NT2/D1 (cell line): ENCODE results near the gene KCNG2.

Experiments used
- DNase-seq: peaks from one replicate; pipeline ENCODE4 v3.0.0-alpha.2; 2011; ENCODE audit warnings: low read depth, low spot score
- H3K27me3 ChIP-seq: 2 replicates; pipeline ENCODE4 v1.6.0; 2011; ENCODE audit warnings: mild to moderate bottlenecking; ENCODE audit not compliant: insufficient read length, insufficient read depth
- H3K36me3 ChIP-seq: 2 replicates; pipeline ENCODE4 v1.6.1; 2011; ENCODE audit warnings: mild to moderate bottlenecking, low read length, mixed read lengths; ENCODE audit not compliant: insufficient read depth, insufficient read length
- H3K4me1 ChIP-seq: 2 replicates; pipeline ENCODE4 v1.5.1; 2011; ENCODE audit not compliant: insufficient read depth, insufficient read length
- H3K4me3 ChIP-seq: 2 replicates; pipeline ENCODE4 v1.5.1; 2011; ENCODE audit warnings: low read depth; ENCODE audit not compliant: insufficient read length
- H3K9ac ChIP-seq: 2 replicates; pipeline ENCODE4 v1.6.0; 2011; ENCODE audit warnings: low read depth; ENCODE audit not compliant: insufficient read length
- H3K9me3 ChIP-seq: 2 replicates; pipeline ENCODE4 v1.5.1; 2011; ENCODE audit warnings: mild to moderate bottlenecking, low read length; ENCODE audit not compliant: insufficient read depth
- SUZ12 ChIP-seq: IDR thresholded peaks from 2 replicates; pipeline ENCODE4 v1.6.1; 2011; ENCODE audit not compliant: insufficient read length, insufficient read depth; ENCODE audit errors: extremely low read depth
- YY1 ChIP-seq: IDR thresholded peaks from 2 replicates; pipeline ENCODE4 v1.6.1; 2011; ENCODE audit not compliant: insufficient read length, insufficient read depth
- ZNF274 ChIP-seq: IDR thresholded peaks from 2 replicates; pipeline ENCODE4 v1.6.1; 2011; ENCODE audit warnings: mild to moderate bottlenecking, low read depth, low read length

KCNG2 gene

DNA sequence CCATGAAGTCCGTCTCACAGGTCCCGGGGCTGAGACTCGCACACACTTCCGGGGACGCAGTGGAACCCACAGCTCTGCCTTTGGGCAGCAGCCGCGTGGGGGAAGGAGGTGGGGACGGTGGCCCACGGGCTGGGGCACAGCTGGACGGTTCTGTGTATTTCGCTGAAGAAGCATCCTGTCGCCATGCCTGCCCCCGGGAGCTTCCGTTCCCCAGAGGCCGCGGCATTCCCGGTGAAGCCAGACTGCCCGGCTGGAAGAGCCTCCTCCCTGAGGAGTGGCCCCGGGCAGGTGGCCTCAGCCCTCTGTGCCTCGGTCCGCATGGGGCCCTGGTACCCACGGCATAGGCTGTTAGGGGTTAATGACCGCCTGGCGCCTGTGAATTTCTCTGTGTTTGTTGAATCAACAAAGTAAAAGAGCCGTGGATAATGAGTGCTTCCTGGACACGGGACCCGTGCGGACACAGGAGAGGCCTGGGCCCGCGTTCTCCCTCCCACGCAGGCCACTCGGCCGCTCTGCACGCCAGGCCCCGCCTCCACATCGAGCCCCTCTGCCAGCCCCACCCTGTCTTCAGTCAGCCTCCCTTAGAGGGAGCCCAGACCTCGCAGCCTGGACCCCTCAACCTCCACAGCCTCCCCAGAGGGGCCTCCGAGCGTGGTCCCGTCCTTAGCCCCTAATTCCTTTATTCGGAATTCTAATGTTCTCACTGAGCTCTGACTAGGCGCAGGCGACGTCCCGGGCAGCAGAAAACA, 51.0 kb downstream of the KCNG2 start:
- no peaks in the 10 kb centered on the region for H3K4me1 ChIP-seq
- H3K9me3 ChIP-seq, result no peaks in the 10 kb centered on the region
- H3K9ac ChIP-seq, result no peak overlapping the region
- H3K27me3 ChIP-seq, result no peaks in the 10 kb centered on the region
- no peaks in the 10 kb centered on the region for H3K36me3 ChIP-seq
- H3K4me3 ChIP-seq, result no peak overlapping the region
- TF ChIP-seq SUZ12 (no peak), YY1 (no peak), ZNF274 (no peak)
- no peak for DNase-seq

DNA sequence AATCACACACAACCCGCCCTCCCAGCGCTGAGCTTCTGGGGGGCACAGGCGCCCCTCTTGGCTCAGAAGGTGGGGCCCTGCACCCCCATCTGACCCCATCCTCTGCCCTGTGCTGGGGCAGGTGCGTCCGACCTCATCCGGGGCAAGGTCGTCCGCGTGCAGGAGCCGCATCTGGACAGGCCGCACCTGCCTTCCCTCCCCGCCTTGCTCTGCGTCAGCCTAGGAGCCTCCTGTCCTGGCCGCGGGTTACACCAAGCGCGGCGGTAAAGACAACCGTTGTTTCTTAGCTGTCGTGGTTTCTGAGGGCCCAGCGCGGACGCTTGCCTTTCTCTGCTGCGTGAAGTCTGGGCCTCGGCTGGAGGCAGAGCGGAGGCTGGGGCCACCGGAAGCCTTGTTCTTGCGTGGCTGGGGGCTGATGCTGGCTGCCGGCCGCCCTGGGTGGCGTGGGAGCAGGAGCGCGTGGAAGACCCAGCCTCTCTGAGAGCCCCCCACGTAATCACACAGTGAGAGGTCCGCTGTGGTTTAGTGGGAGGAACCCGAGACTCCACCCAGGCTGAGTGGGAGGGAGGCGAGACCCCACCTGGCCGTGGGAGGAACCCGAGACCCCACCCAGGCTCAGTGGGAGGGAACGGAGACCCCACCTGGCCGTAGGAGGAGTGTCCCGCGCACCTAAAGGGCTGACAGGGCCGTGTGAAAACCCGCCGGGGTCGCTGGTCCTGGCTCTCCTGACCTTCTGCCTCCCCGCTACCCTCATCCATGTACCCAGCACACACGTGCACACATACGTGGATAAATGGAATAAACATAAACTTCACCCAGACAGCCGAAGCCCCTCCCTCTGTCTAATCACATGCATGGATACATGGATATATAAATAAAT, 51.8 kb downstream of the KCNG2 start:
- Histone ChIP-seq H3K27me3 (no peaks in the 10 kb centered on the region), H3K9ac (no peak overlapping the region), H3K9me3 (no peaks in the 10 kb centered on the region)

DNA sequence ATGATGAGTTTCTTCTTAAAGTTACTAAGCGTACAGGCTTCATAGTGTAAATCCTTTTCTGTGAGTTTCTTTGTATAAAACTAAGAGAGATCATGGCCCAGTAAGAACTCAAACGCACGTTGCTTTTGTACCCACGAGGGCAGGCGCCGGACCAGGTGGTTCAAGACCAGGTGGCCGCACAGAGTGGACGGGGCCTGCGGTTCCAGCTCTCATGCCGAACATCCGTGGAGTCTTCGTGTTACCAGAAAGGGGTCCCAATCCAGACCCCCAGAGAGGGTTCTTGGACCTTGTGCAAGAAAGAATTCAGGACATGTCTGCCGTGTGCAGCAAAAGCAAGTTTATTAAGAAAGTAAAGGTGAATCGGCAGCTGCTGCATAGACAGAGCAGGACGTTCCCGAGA, 53.0 kb downstream of the KCNG2 start:
- no peaks in the 10 kb centered on the region for H3K9me3 ChIP-seq
- H3K4me3 ChIP-seq, result no peak overlapping the region
- H3K4me1 ChIP-seq, result no peaks in the 10 kb centered on the region
- DNase-seq, result no peak
- H3K36me3 ChIP-seq, result no peaks in the 10 kb centered on the region
- no peak for TF ChIP-seq SUZ12
- TF ChIP-seq ZNF274, result no peak
- TF ChIP-seq YY1, result no peak
- peaks cover 3% of the 10 kb centered on the region for H3K27me3 ChIP-seq
- H3K9ac ChIP-seq, result no peak overlapping the region

More for the DNA sequence above, 51.8 kb downstream of the KCNG2 start:
- Histone ChIP-seq H3K4me1 (no peaks in the 10 kb centered on the region), H3K4me3 (no peak overlapping the region), H3K36me3 (no peaks in the 10 kb centered on the region)
- no peak for DNase-seq
- TF ChIP-seq ZNF274 (no peak), YY1 (no peak), SUZ12 (no peak)

DNA sequence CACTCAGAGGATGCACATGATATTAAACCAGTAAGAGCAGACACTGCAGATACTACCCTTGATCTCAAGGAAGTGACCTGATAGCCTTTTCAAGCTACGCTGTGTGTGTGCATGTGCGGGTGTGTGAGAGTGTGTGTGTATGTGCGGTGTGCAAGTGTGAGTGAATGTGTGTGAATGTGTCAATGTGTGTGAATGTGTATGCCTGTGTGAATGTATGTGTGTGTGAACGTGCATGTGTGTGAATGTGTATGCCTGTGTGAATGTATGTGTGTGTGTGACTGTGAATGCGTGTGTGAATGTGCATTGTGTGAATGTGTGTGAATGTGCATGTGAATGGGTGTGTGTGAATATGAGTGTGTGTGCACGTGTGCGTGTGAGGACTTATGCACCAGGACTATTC, 53.8 kb downstream of the KCNG2 start:
- H3K4me3 ChIP-seq, result no peak overlapping the region
- peaks cover 7% of the 10 kb centered on the region for H3K27me3 ChIP-seq
- DNase-seq, result no peak
- H3K9ac ChIP-seq, result no peak overlapping the region
- H3K36me3 ChIP-seq, result no peaks in the 10 kb centered on the region
- TF ChIP-seq ZNF274 (no peak), SUZ12 (no peak), YY1 (no peak)
- H3K9me3 ChIP-seq, result no peaks in the 10 kb centered on the region
- H3K4me1 ChIP-seq, result peaks cover under 1% of the 10 kb centered on the region

GRCh38 chr18:79851950-79852349, 54.2 kb downstream of the KCNG2 start:
- Histone ChIP-seq H3K9me3 (no peaks in the 10 kb centered on the region), H3K27me3 (peaks cover 8% of the 10 kb centered on the region), H3K36me3 (no peaks in the 10 kb centered on the region), H3K4me3 (no peak overlapping the region), H3K4me1 (peaks cover 2% of the 10 kb centered on the region), H3K9ac (no peak overlapping the region)
- TF ChIP-seq ZNF274, result no peak
- TF ChIP-seq YY1, result no peak
- TF ChIP-seq SUZ12, result no peak
- no peak for DNase-seq

DNA sequence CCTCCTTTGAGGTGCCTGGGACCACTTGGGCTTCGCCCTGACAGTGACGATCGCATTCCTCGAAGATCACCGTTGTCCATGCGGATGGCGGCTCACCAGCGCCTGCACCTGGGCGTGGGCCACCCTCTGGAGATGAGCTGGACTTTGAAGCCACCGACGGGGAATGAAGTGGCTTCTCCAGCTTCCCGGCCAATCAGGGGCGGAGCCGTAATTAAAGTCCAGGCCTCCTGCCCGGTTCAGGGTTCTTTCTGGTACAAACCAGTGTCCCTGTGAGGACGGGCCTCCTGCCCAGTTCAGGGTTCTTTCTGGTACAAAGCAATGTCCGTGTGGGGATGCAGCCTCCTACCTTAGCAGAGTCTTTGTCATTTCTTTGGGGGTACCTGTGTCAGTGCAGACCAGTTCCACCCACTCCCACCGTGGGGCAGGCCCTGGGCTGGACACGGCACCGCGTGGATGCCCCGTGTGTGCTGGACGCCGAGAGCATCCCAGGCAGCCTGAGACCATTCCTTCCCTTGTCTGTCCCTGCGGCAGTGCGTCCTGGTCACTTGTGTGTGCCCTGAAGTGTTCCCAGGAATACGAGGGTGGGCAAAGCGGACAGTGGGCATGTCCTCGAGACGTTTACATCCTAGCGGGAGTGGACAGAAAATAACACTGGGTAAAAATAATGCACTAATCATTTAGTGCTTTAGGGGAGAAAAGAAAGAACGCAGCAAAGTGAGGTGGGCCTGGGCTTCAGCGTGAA, 55.0 kb downstream of the KCNG2 start:
- H3K36me3 ChIP-seq, result no peaks in the 10 kb centered on the region
- no peak for DNase-seq
- no peak for TF ChIP-seq SUZ12
- TF ChIP-seq YY1, result no peak
- TF ChIP-seq ZNF274, result no peak
- H3K4me3 ChIP-seq, result no peak overlapping the region
- no peaks in the 10 kb centered on the region for H3K9me3 ChIP-seq
- H3K9ac ChIP-seq, result no peak overlapping the region
- peaks cover 2% of the 10 kb centered on the region for H3K4me1 ChIP-seq
- peaks cover 8% of the 10 kb centered on the region for H3K27me3 ChIP-seq
